HG02884 (cell line): ENCODE results near the gene ESRRB.

ENCODE experiments used
- ATAC-seq: cut with Tn5 transposase; IDR thresholded peaks from one replicate; pipeline ENCODE4 v1.9.1; 2021; ENCODE audit warnings: mild to moderate bottlenecking, moderate library complexity; ENCODE audit not compliant: unreplicated experiment

The ESRRB gene

DNA sequence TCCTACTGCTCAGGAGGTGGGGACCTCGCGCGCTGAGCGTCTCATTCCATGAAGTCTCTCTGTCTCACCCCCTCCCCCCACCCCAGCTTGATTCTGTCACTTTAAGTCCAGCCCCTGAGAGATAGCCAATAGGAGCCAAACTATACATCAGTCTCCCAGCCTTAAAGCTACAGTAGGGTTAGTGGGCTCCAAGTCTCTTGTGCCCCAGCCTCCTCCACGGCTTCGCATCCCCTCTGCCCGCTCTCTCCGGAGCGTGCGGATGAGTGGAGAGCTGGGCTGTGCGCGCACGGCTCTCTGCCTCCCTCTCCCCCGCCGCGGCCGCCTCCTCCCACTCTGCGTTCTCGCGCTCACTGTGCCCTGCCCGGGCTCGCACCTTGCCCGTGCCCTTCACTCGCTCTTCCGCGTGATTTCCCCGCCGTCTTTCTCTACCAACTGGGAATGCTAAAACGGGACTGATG, at the start of gene ESRRB:
ESRRB (plus strand) TSS at position 191 of the 458 bp plus-strand sequence; CDS start at position 456, 265 bp downstream.
- ATAC-seq, result no peak

- ATAC-seq, result no peak
These were observed 48.8 kb upstream of the ESRRB start for GRCh38 chr14:76326918-76327689.

DNA sequence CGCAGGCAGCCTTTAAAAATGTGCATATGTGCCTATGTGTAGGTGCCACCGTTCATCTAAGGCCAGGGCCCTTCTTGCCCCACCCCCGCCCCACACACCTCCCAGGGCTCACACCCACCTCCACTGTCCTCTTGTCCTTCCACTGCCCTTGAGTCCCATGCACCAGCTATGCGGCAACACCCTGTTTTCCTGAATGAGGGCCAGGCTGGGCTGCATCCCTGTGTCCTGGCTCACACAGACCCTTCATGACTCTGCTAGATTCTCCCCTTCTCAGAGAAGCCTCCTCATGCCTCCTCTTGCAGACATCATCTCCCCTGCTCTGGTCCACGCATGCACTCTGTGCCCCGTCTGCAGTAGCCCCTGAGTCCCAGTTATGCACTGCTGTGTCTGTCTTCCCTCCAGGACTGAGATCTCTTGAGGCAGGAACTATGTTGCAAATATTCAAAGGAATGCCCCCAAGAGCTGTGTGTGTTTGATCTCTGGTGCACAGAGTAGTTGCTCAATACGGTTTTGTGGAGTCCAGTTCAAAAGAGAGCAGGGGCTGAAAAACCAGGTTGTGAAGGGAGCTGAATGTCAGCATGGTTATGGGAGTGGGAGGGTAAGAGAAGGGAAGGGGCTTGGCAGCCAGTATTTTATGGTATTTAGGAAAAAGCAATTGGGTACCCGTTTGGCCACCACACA, 47.3 kb upstream of the ESRRB start:
- no peak for ATAC-seq

GRCh38 chr14:76329154-76329928, 46.6 kb upstream of the ESRRB start:
- ATAC-seq, result no peak

DNA sequence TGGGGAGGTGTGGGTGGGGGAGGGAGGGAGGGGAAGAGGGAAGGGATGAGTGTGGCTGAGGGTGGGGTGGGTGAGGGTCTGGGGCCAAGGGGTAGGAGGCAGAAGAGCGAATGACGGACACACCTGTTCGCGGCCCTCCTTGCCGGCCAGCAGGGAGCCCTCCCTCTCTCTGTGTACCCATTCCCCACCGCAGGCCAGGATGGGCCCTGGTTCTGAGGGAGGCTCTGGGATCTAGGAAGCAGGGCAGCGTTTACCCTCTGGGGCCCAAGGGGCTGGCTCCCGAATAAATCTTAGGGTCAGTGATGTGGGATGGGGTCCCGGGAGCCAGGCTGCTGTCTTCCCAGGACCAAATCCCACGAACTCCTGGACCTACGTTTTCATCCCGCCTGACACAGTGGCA, 46.0 kb upstream of the ESRRB start:
- ATAC-seq, result no peak

- no peak for ATAC-seq
These were observed 45.3 kb upstream of the ESRRB start for GRCh38 chr14:76330411-76331327.

DNA sequence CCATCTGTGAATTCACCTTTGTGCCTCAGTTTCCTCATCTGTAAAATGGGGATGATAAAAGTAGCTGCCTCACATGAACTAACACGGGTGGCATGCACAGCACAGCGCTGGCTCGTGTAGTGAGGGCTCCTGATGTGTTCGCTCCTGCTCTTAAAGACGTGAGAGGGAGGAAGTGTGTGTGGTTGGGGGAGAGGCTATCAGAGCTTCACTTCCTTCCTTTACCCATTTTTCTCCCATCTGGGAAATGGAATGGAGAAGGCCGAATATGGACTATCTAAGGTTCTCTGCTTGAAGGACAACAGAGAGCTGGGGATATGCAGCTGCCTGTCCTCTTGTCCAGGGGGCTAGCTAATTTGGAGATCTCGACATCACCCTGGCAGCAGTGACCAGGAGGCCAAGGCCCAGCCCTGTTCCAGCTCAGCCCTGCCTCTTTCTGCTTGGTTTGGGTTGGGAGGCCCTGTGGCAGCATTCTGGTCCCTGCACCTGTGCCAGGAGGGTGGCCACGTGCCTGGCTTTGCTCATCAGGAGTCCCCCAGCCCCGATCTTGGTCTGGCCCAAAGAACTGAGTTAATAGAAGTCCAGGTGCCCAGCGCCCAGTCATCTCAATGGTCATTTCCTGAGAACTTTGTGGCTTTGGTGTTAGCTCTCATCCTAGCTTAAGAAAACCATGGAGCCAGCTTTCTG, 44.5 kb upstream of the ESRRB start:
- ATAC-seq, result no peak

DNA sequence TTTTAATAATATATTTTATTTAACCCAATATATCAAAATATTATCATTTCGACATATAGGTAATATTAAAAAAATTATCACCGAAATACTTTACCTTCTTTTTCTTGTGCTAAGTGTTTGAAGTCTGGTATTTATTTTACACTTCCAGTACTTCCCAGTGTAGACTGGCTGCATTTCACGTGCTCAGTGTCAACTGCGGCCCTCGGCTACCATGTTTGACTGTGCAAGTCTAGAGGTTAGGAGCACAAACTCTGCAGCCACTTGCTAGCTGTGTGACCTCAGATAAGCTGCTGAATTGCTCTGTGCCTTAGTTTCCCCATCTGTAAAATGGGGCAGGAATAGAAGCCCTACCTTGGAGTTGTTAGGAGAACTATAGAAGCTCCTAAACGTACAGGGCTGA, 42.3 kb upstream of the ESRRB start:
- ATAC-seq, result no peak

DNA sequence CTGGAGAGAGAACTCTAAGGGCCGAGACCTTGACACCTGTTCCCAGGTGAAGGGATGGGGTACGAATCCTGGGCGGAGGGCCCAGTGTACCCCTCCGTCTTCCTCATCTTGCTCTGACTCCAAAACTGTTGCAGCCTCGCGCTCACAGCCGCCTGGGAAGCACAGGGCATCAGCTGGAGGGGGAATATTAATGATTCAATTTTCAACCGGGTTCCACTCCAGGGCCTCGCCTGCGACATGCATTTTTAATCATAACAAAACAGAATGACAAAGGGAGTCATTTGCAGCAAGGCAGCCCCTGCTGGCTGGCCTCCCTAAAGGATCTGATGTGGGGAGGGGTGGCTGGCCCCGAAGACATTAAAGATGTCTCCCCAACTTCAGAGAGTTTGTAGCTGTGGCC, 41.6 kb upstream of the ESRRB start:
- ATAC-seq, result no peak

GRCh38 chr14:76336876-76337275, 39.1 kb upstream of the ESRRB start:
- ATAC-seq, result no peak

DNA sequence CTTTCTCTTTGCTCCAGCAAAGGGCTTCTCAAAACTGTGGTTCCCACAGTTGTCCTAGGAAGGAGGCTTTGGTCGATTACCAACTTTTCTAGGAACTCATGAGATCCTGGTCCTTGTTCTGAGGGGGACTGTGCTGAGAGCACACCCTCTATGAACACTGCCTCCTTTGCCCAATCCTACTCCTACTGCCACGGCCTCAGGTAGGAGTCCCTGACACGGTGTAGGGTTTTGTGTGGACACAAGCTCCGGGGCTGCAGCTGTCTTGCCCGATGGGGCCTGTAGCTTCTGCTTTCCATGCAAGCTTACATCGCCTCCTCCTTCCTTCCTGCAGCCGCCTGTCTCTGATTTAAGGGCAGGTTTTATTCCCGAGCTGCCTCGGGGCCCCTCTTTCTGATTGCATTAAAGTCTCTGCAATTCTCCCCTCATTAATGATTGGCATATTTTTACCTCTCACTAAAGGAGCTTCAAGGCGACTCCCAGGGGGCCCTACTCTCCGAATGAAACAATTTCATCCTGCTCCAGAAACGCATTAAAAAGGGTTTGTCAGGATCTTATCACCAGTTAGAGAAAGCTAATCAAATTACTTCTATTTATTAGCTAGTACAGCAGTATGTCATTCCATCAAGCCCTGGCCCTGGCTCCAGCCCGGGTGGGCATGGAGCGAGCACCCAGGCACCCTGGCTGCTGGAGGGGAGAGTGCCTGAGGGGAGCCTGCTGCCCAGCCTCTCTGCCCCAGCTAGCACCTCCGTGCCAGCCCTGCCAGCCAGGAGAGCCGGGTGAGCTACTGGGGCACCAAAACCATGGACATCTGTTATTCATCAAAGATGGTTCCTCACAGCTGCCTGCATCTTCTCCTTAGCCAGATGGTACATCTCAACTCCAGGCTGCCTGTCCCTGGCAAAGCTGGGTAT, 38.0 kb upstream of the ESRRB start:
- no peak for ATAC-seq

DNA sequence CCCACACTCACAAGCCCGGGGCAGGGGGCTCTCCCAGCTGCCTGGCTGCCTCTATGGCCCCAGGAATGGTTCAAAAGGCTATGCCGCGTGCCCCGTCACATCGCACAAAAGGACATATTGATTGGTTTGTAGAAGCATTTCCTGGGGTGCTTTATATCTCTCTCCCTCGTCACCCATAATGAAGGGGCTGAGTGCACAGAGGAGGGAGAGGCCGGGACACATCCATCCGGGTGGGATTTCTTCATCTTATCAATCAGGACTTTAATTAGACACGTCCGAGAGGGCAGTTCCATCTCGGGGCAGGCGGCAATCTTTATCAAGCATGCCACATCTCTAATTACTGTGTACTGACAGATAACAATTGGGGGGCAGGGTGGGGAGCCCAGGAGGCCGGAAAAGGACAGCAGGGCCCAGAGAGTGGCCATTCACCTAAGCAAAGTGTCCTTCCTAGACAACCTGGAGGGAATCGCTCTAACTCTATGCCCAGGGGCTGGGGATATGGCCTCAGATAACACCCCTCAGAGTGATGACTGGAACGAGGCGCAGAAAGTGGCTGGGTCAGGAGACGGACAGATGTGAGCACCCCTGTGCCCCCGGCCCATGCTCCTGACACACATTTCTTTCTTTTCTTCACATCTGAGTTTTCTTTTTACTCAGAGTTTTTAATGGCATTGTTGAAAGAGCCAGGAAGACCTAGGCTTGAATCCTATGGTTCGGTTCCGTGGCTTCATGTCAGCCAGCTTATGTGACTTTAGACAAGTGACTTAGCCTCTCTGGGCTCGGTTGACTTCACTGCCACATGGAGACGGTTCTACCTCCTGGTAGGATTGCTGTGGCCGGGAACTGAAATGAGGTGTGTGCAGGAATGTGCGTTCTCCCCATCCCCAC, 36.0 kb upstream of the ESRRB start:
- ATAC-seq, result no peak

DNA sequence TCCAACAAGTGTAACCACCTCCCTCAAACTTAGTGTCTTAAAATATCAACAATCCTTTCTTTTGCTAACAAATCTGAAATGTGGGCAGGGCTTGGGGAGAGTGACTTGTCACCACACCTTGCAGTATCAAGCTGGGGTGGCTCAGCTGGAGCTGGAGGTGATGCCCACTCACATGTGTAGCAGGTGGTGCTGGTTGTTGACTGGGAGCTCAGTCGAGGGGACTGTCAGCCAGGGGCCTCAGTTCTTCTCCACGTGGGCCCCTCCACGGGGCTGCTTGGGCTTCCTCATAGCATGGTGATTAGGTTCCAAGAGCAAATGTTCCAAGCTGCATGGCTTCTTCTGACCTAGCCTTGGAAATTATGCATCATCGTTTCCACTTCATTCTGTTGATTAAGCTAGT, 32.6 kb upstream of the ESRRB start:
- ATAC-seq, result no peak

GRCh38 chr14:76346391-76347160, 29.4 kb upstream of the ESRRB start:
- ATAC-seq, result no peak

DNA sequence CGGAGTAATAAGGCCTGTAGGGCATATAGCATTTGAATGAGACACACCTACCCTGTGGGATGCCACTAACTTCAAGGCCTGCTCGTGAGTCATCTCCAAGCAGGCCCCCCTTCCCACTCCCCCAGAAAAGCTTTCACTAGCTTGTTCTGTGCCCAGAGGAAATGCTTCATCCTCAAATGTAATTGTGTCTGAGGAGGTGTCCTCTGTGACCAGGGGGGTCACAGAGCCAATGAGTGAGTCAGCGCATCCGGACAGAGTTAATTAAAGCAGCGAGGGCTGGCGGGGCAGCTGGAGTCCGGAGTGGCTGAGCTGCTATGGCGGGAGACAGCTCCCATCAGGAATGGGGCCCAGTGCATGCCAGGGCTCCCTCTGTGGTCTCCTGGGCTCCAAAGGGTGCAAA, 27.0 kb upstream of the ESRRB start:
- ATAC-seq, result no peak

- ATAC-seq, result no peak
These were observed 25.9 kb upstream of the ESRRB start for GRCh38 chr14:76349993-76350392.

DNA sequence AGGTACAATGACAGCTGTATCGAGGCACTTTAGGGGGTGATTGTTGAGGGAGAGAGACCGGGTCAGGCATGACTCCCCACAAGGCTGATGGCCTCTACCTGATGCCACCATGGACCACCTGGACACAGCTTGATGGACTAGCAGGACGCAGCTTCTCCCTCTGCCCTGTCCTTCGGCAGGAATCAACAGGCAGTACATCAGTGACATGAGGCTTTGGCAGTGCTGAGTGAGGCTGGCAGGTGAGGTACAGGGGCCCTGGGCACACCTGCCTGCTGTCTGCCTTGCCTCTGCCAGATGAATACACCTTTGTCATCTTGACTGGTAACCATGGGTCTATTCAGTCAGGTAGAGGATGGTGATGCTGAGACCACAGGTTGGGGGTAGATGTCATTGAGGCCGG, 25.3 kb upstream of the ESRRB start:
- no peak for ATAC-seq
